ENCODE data around the gene R3HCC1L. TPM values are rescaled to one million over a fixed set of nuclear protein-coding genes. Genes with fewer than 3 reads are reported as not detected.
"Not testable (repeated sequence)": the region's sequence is repeated elsewhere in the genome, so short reads cannot be mapped to it uniquely, and the experiment has no call there.

The R3HCC1L gene
- total and polyA plus RNA-seq, 2 of the 4 experiments (the other 2 are of a cell fraction): 8.3 to 14.7 TPM

- Histone ChIP-seq H3K56ac (ENCODE audit: extremely low read depth, insufficient read depth, low read length) (no peak overlapping the region), H3K27ac (ENCODE audit: insufficient read depth, low read length) (no peak overlapping the region), H2AK9ac (replicated peaks; ENCODE audit: low read depth, low read length, poor library complexity) (no peak overlapping the region), H3K36me3 (ENCODE audit: control insufficient read depth, insufficient read depth, low read length) (no peaks in the 10 kb centered on the region), H3K18ac (ENCODE audit: low read depth, low read length) (no peak overlapping the region), H3K4me1 (ENCODE audit: control insufficient read depth, insufficient read depth, low read length) (peaks cover 3% of the 10 kb centered on the region; the same call in 1 of the 2 replicates), H2BK120ac (ENCODE audit: low read depth, low read length) (no peak overlapping the region), H3K9ac (ENCODE audit: low read depth, low read length) (no peak overlapping the region), H2BK5ac (ENCODE audit: low read depth, low read length, poor library complexity, severe bottlenecking) (no peak overlapping the region), H3K27me3 (ENCODE audit: control insufficient read depth, insufficient read depth, low read length) (peaks cover 8% of the 10 kb centered on the region), H3K9me1 (ENCODE audit: insufficient read depth, low read length) (peaks cover 3% of the 10 kb centered on the region; the same call in 1 of the 2 replicates), H2AK5ac (ENCODE audit: low read depth, low read length) (no peak overlapping the region), H2BK15ac (ENCODE audit: low read depth, low read length) (no peak overlapping the region), H3K14ac (replicated peaks; ENCODE audit: low read depth, low read length) (no peak overlapping the region), H3K79me1 (ENCODE audit: low read depth in 1 of 2, low read length in 2 of 2) (peaks cover 12 to 22% of the 10 kb centered on the region in 2 experiments), H2AFZ (replicated peaks; ENCODE audit: low read length, poor library complexity) (no peak overlapping the region), H3K23ac (ENCODE audit: low read depth, low read length) (no peak overlapping the region), H4K20me1 (ENCODE audit: insufficient read depth, low read length) (no peaks in the 10 kb centered on the region), H3K4me3 (ENCODE audit: insufficient read depth, low read depth, low read length) (no peak overlapping the region), H3K4ac (ENCODE audit: low read depth, low read length) (no peak overlapping the region), H4K8ac (ENCODE audit: low read depth in 2 of 2, low read length in 2 of 2) (no peak overlapping the region), H3K4me2 (ENCODE audit: low read depth, low read length) (no peak overlapping the region), H3K9me3 (ENCODE audit: control insufficient read depth, insufficient read depth, low read length) (no peaks in the 10 kb centered on the region), H2BK20ac (ENCODE audit: low read depth, low read length) (no peak overlapping the region), H4K5ac (ENCODE audit: low read depth, low read length) (no peak overlapping the region), H4K91ac (ENCODE audit: insufficient read depth, low read depth, low read length) (no peak overlapping the region)
- POLR2A ChIA-PET (ENCODE audit: unreplicated experiment): no interaction called here
- TF ChIP-seq RFX5 (IDR thresholded peaks at IDR 0.05; ENCODE audit: low read depth, low read length) (no peak), FOS (IDR thresholded peaks at IDR 0.05; ENCODE audit: low read depth, low read length) (no peak), USF2 (IDR thresholded peaks at IDR 0.05; ENCODE audit: low read depth, low read length) (no peak), MAFK (IDR thresholded peaks at IDR 0.05; ENCODE audit: low read depth, low read length) (peak; percentile 41), ELK1 (IDR thresholded peaks at IDR 0.05; ENCODE audit: borderline replicate concordance, low read depth, low read length) (no peak)
- CTCF ChIA-PET: no interaction called here
- no TSS peak for BruUV-seq (replicated peaks)
- DNase-seq (no peak), ATAC-seq (ENCODE audit: low read depth) (no peak)
- dilution Hi-C loops (cut with HindIII; ENCODE audit: low sequenced_read_pairs, unreplicated experiment): no loop called here
- in situ Hi-C loops (cut with MboI; ENCODE audit: low sequenced_read_pairs): no loop called here
- intact Hi-C loops (cut with micrococcal nuclease): no loop called here
- no CpG with 5 or more reads among the region's 3 CpGs for WGBS, 2 experiments (ENCODE audit: extremely low coverage in 2 of 2, insufficient read length in 1 of 2)
Measured at GRCh38 chr10:98131619-98132018, 2.8 kb upstream of the R3HCC1L start.

GRCh38 chr10:98133075-98133752 is 1.2 kb upstream of the R3HCC1L start:
- dilution Hi-C loops (cut with HindIII; ENCODE audit: low sequenced_read_pairs, unreplicated experiment); H3K36me3 ChIP-seq (ENCODE audit: control insufficient read depth, insufficient read depth, low read length); DNase-seq; H3K9ac ChIP-seq (ENCODE audit: low read depth, low read length); H3K14ac ChIP-seq (replicated peaks; ENCODE audit: low read depth, low read length); H4K5ac ChIP-seq (ENCODE audit: low read depth, low read length); H2BK15ac ChIP-seq (ENCODE audit: low read depth, low read length); H3K4ac ChIP-seq (ENCODE audit: low read depth, low read length); CTCF ChIA-PET; H3K4me3 ChIP-seq (ENCODE audit: insufficient read depth, low read depth, low read length); H4K8ac ChIP-seq (ENCODE audit: low read depth in 2 of 2, low read length in 2 of 2); H3K18ac ChIP-seq (ENCODE audit: low read depth, low read length); ATAC-seq (ENCODE audit: low read depth); H3K23ac ChIP-seq (ENCODE audit: low read depth, low read length); in situ Hi-C loops (cut with MboI; ENCODE audit: low sequenced_read_pairs); H3K27me3 ChIP-seq (ENCODE audit: control insufficient read depth, insufficient read depth, low read length); H3K4me2 ChIP-seq (ENCODE audit: low read depth, low read length); H3K9me1 ChIP-seq (ENCODE audit: insufficient read depth, low read length); H2AK5ac ChIP-seq (ENCODE audit: low read depth, low read length); H2AFZ ChIP-seq (replicated peaks; ENCODE audit: low read length, poor library complexity); H3K4me1 ChIP-seq (ENCODE audit: control insufficient read depth, insufficient read depth, low read length); H2BK120ac ChIP-seq (ENCODE audit: low read depth, low read length); H2BK20ac ChIP-seq (ENCODE audit: low read depth, low read length); H2AK9ac ChIP-seq (replicated peaks; ENCODE audit: low read depth, low read length, poor library complexity); POLR2A ChIA-PET (ENCODE audit: unreplicated experiment); intact Hi-C loops (cut with micrococcal nuclease); H3K9me3 ChIP-seq (ENCODE audit: control insufficient read depth, insufficient read depth, low read length); H4K20me1 ChIP-seq (ENCODE audit: insufficient read depth, low read length); BruUV-seq (replicated peaks); H3K27ac ChIP-seq (ENCODE audit: insufficient read depth, low read length); H3K56ac ChIP-seq (ENCODE audit: extremely low read depth, insufficient read depth, low read length); H4K91ac ChIP-seq (ENCODE audit: insufficient read depth, low read depth, low read length); H2BK5ac ChIP-seq (ENCODE audit: low read depth, low read length, poor library complexity, severe bottlenecking): not testable (repeated sequence)
- WGBS, 2 experiments (ENCODE audit: extremely low coverage in 2 of 2, insufficient read length in 1 of 2): 86% methylated on average over 6 of the region's 9 CpGs; no CpG with 5 or more reads in 1 of the 2 experiments
- H3K79me1 ChIP-seq (ENCODE audit: low read depth in 1 of 2, low read length in 2 of 2): peaks cover 15 to 30% of the 10 kb centered on the region in 2 experiments
